ENCODE measurements around the gene C17orf58.

C17orf58 gene

DNA sequence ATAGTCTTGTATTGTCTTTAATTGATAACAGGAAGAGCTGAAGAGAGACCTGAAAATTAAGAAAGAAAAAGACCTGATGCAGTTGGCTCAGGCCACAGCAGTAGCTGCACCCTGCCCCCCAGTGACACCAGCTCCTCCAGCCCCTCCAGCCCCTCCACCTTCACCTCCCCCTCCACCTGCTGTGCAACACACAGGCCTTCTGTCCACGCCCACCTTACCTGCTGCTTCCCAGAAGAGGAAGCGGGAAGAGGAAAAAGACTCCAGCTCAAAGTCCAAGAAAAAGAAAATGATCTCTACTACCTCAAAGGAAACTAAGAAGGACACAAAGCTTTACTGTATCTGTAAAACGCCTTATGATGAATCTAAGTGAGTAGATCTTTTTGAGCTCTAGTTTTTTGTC is 36.8 kb downstream of the C17orf58 start:
- no peak for DNase-seq (ENCODE audit: low spot score)

DNA sequence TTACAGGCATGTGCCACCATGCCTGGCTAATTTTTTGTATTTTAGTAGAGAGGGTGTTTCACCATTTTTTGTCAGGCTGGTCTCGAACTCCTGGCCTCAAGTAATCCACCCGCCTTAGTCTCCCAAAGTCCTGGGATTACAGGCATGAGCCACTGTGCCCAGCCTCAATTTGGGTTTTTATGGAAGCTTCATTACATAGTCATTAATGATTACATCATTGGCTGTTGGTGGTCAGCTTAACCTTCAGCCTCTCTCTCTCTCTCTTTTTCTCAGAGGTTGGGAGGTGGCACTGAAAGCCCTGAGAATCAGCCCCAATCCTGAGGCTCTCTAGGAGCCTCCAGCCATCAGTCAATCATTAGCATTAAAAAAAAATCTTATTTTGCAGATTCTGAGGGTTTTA is 45.3 kb downstream of the C17orf58 start:
- no peak for DNase-seq (ENCODE audit: low spot score)

DNA sequence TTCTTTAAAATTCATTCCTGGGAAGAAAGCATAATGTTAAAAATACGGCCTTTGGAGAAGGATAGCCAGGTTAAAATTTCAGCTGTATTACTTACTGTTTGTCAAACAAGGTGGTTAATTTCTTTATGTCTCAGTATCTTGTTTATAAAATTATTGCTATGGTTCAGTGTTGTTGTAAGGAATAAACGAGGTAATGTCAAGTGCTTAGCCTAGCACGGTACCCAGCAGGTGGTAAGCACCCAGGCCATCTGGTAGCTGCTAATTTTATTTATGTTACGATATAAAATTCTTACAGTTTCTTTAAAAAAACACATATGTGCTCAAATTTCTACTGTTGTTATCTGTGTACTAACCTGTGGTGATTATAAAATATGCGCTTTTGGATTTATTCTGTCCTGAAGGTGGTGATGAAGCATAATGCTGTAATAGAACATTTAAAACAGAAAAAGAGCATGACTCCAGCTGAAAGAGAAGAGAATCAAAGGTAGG is 48.9 kb downstream of the C17orf58 start:
- no peak for DNase-seq (ENCODE audit: low spot score)

DNA sequence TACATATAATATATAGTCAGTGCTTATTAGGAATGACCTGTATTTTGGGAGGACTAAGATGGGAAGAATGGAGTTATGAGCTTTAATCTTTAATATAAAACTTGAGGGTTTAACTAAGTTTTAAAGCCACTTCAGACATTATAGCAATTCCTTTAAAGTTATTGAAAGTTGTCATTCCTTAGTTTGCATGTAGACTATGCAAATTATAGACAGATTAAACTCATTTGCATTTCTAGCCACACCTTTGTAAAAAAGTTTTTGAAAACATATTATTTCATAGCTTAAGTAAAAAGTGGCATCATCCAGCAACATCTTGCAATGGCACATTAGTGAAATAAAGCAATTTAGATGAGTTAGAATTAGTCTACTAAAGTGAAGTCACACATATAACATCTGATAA is 49.8 kb downstream of the C17orf58 start:
- no peak for DNase-seq (ENCODE audit: low spot score)

DNA sequence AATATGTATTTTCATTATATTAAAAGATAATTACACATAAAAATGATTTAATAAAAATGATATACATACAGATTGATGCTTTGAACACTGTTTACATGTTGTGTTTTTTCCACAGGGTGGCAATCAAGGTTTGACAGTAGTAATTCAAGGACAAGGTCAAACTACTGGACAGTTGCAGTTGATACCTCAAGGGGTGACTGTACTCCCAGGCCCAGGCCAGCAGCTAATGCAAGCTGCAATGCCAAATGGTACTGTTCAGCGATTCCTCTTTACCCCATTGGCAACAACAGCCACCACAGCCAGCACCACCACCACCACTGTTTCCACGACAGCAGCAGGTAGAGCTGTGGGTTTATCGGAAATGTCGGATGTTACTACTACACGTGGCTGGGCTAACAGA is 52.2 kb downstream of the C17orf58 start:
- DNase-seq (ENCODE audit: low spot score), result no peak

DNA sequence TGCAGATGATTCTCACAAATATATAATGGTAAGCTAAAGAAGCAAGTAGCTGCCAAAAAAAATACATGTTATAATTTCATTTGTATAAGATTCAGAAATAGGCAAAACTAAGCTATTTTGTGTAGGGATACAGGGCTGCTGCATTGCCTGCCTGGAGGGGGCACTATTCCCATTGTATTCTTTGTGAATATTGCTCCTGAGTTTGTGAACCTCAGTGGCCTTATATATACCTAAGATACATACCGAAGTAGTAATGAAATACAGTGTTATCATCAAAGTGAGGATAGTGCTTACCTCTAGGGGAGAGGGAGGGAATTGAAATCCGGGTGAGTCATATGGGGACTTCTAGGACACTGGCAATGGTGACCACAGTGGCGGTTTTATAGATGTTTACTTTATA is 53.5 kb downstream of the C17orf58 start:
- no peak for DNase-seq (ENCODE audit: low spot score)
